Activated naive CD4-positive, alpha-beta T cell treated with Interleukin-2 at 50 U/mL for 16 hours (primary cell): Measurements from ENCODE around the gene TENT4A.

ENCODE experiments used
- DNase-seq: peaks from one replicate; pipeline ENCODE4 v3.0.0-alpha.2; 2020

The TENT4A gene

GRCh38 chr5:6718718-6719117 is 5.5 kb downstream of the TENT4A start:
- DNase-seq: no peak

DNA sequence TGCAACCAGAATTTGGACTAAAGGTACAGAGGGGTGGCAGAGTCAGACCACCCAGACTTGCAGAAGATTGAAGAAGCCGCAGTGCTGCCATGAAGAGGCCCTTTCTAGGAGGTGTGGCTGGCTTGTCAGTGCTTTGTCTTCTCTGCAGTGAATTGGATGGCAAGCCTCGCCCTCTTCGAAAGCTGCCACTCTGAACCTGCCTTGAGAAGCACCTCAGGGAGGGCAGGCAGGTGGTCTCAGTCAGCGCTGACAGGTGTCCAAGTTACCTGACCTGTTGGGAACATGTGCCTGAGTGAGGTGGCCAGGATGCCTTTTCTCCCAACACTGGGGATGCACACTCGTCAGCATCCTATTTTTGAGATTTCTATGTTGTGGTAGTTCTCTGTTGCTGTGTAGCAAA is 6.2 kb downstream of the TENT4A start:
- no peak for DNase-seq

DNA sequence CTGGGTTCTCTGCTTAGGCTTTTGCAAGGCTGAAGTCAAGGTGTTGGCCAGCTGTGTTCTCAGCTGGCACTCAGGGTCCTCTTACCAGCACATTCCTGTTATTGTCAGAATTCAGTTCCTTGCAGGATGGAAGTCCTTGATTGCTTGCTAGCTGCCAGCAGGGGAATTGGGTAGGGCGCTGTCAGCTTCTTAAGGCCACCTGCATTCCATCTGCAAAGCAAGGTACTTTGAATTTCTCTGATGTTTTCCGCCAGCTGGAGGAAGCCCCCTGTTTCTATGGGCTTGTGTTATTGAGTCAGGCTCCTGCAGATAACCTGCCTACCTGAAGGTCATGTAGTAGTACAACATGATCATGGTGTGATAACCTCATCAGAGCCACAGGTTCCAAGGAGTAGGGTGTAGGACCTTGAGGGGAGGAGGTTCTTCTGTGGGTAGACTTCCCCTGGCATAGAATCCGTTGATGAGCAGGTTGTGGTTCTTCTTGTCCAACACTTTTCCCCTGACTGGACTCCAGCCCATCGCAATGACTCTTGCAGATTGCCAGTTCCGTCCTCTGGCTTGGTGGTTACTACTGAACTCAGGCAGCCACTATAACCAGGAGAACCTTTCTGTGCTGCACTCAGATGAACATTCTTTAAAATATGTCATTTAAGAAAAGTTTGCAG is 6.8 kb downstream of the TENT4A start:
- no peak for DNase-seq

GRCh38 chr5:6720561-6720921 is 7.3 kb downstream of the TENT4A start:
- DNase-seq: no peak

DNA sequence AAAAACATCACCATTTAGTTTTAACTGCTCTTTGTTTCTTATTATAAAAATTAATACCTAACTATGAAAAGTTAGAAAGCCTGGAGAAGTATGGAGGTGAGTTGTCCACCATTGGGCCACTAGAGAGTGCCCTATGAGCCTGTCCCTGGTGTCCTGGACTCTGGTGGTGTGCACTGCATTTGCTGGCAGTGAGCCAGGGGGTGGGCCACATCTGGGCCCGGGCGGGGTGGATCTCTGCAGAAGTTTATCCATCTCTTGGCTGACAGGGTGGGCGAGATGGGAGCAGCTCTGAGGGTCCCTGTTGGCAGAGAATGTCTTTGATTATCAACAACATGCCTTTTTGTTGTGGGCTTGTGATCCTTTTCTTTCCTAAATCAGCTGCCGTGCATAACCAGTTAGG is 8.2 kb downstream of the TENT4A start:
- no peak for DNase-seq

GRCh38 chr5:6722015-6722414 is 8.8 kb downstream of the TENT4A start:
- no peak for DNase-seq

DNA sequence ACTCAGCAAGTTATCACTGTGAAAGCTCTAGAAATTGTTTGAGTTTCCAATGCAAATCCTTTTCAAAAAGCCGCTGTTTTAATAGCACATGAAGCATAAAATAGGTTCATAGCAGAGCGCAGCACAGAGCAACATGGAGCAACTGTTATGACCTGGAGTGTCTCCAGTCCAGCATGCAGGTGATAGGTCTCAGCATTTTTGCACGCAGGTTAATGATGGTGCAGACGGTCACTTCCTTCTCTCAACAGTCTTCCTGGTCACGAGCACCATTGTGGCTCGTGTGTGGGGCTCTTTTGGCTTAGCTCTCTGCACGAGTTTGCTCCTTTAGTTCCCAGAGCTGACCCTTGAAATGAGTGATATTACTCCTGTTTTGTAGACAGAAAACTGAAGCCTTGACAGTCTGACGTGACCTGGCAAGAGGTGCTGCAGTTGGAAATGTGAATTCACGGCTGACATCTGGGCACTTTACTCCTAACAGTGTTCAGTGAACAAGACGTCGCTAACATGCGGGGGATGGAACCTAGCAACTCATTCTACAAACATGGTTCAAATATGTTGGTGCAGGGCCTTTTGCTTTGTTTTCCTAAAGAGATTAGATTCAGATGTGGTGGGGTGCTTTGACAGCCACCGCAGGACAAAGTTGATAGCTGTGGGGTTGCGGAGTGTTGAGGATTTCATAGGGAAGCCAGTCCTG is 10.0 kb downstream of the TENT4A start:
- DNase-seq: no peak

DNA sequence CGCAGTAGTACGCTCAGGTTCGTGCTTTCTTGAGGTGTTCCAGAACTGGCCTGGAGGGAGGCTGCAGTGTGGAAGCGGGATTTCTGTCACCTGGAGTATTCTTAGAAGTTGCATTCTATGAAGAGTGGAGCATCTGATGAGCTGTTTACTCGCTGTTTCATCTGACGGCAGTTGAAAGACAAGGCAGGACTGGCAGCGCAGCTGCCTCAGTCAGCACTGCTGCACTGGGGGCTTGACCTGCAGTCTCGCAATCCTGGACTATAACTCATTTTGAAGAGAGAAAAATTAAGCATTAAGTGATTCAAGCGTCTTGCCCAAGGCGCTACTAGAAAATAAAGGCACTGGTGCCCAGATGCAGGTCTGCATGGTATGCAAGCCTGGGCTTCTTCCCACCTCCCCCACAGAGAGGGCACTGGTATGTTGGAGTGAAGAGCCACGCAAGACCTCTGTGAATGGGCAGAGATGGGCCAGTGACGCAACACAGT is 10.6 kb downstream of the TENT4A start:
- no peak for DNase-seq

GRCh38 chr5:6724321-6724929 is 11.2 kb downstream of the TENT4A start:
- no peak for DNase-seq

GRCh38 chr5:6725421-6725820 is 12.2 kb downstream of the TENT4A start:
- DNase-seq: no peak

DNA sequence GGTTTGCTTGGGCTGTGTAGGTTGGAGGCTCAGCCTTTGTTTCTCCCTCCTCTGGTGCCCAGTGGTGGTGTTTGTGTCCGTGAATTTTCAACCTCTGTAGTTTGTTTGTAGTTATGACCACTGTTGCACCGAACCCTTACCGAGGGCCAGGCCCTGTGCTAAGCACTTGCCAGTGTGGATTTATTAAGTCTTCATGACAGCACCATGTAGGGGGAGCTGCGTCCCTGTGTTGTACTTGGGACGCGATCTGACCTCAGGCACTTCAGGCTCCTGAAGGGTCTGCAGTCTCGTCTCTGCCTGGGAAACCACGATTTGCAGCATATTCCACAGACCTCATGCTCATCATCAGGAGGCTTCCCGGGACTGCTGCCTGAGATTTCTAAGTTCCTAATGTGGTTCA is 12.8 kb downstream of the TENT4A start:
- no peak for DNase-seq

GRCh38 chr5:6727231-6727630 is 14.0 kb downstream of the TENT4A start:
- DNase-seq: no peak

GRCh38 chr5:6728011-6728794 is 15.0 kb downstream of the TENT4A start:
- DNase-seq: no peak

DNA sequence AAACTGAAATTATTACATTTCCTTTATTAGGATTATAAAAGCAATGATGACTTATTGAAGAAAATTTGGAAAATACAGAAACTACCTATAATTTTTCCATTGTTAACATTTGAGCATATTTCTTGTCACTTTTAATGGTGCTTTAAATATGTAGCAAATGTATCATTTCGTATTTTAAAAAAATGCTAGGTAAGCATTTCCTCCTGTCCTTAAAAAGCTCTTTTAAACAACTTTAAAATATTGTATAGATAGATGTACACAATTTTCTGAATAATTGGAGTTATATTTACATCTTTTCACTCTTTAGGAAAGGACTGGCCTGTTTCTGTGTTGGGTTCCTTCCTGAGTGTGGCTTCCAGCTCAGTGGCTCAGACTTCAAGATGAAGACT is 15.6 kb downstream of the TENT4A start:
- DNase-seq: no peak

DNA sequence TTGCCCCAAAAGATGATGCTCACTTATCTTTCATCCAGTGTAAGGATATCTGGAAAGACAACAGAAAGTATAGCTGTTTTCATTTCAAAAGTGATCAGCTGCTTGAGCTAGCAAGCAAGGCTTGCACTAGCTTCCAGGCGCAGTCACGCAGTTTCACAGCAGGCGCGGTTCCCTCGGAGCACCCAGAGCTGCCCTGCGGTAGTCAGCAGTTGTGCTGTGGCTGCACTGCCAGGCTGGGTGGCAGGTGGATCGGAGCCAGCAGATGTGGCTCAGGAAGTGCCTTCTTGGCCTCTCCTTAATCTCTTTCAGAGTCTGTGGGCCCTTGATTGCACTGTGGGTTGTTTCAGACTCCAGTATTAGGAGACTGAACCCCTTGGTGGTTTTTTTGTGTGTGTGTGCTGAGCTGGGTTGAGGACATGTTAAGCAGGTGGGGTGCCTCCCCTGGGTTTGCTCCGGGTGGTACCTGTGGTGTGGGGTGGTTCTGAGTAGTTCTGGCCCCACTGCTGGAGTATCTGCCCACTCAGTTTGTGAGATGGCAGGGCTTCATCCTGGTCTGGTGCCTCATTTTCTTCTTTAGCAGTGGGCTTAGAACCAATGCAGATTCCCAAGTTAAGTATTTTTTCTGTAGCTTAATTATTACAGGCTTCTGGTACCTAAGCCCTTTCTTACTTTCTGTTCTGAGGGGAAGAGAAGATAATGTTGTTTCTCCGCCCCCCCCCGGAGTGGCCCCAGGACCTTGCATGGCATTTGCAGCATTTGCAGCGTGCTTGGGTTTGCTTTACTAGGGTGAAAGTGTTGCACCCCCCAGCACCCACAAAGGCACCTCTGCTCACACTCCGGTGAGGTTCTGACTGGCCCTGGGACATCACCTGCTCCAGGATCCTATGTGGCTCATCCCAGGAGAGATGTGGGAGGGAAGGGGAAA is 16.4 kb downstream of the TENT4A start:
- DNase-seq: peak; percentile 52

DNA sequence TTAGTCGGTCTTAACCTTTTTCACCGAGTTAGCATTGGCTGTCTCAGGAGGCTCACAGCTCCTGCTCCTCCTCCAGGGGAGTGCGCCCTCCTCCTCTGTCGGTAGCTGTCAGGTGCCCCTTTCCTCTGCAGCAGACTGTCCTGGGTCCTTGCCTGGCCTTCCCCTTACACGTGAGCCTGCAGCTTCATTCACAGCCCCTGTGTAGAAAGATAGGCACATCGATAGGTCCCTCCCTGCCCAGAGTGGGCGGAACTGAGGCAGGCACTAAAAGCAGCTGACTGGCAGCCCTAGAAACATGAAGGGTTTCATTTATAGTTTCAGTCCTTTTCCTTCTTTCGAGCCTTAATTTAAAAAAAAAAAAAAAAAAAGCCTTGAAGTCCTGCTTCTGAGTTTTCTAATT is 17.2 kb downstream of the TENT4A start:
- no peak for DNase-seq

GRCh38 chr5:6730807-6731206 is 17.6 kb downstream of the TENT4A start:
- DNase-seq: no peak

GRCh38 chr5:6731465-6732237 is 18.4 kb downstream of the TENT4A start:
- no peak for DNase-seq

DNA sequence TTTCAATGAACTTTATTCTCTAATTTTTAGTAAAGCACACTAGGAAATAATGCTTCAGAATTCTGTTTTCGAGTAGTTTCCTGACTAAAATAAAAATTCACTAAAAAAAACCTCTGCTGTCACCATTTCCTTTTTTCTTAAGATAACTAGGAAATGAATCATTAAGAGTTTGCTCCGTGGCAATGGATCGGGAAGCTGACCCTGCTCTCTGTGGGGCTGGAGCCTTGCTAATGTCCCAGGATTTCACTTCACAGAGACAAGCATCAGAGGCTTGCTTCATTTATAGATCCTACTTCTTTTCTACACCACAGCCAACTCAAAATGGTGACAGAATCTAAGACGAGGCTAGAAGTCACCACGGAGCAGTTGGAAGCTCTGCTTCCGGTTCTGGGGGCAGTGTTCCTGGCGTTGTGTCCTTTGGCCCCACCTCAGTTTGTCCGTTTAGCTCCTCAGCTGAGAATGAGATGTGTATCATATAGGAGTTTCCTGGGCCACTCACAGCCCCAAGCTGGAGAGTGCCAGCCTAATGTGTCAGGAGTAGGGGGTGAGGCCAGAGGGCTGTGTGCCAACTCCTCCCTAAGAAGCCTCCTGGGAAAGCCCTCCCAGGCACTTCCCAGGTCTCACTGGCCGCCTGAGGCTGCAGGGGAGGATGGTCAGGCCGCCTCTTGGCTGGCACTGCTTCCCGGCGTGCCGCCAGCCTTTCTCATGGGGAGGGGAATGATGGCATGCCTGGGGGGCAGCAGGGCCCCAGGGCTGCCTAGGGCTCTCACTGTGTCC is 19.6 kb downstream of the TENT4A start:
- DNase-seq: no peak

DNA sequence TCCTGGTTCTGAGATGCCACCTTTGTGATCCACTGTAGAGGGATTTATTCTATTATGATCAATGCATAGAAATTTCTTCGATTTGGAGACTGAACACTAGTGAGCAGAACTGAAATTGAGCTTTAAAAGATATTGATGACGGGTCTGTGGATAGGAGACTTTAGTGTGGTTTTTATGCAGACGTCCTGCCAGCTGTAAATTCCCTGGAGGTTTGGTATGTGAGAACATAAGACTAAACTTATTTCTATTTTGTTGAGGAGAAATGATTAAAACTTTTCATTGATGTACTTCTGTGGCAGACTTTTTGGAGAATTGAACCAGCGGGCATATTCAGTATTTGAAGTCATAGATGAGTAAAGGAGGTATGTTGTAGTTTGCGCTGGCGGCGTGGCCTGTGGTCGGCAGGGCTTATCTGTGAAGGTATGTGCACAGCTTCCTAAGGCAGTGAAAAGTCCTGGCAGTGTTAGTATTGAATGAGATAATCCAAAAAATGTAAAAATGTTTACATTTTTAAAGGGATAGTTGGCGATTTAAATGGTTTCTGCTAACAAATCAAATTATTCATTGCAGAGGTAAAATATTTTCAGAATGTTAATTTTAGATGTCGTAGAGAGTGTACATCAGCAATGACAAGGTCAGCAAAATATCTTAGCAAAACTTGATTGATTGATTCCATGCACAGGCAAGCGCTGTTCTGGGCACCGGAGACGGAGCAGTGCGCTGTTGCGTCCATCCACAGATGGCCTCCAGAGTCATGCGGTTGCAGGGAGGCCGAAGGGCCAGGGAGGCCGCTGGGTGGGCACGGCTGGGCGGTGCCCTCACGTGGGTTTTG is 20.4 kb downstream of the TENT4A start:
- no peak for DNase-seq
